HG02973 (cell line): Measurements from ENCODE around the gene RAB10.
"Not testable (repeated sequence)": the region's sequence is repeated elsewhere in the genome, so short reads cannot be mapped to it uniquely, and the experiment has no call there.

ENCODE experiments used
- ATAC-seq: cut with Tn5 transposase; IDR thresholded peaks from one replicate; pipeline ENCODE4 v1.9.1; 2021; ENCODE audit warnings: moderate library complexity; ENCODE audit not compliant: unreplicated experiment

The RAB10 gene

GRCh38 chr2:26086779-26087178 is 52.9 kb downstream of the RAB10 start:
- no peak for ATAC-seq

GRCh38 chr2:26088038-26088643 is 54.3 kb downstream of the RAB10 start:
- ATAC-seq = no peak

- not testable (repeated sequence) for ATAC-seq
Measured at GRCh38 chr2:26088931-26089330, 55.0 kb downstream of the RAB10 start.

GRCh38 chr2:26089337-26089736 is 55.5 kb downstream of the RAB10 start:
- ATAC-seq = no peak

- ATAC-seq = no peak
Measured at GRCh38 chr2:26095758-26096157, 61.9 kb downstream of the RAB10 start.

- ATAC-seq = no peak
Measured at GRCh38 chr2:26099933-26100332, 66.0 kb downstream of the RAB10 start.

- no peak for ATAC-seq
Measured at GRCh38 chr2:26100384-26100783, 66.5 kb downstream of the RAB10 start.

- ATAC-seq = no peak
Measured at GRCh38 chr2:26103752-26104151, 69.9 kb downstream of the RAB10 start.

GRCh38 chr2:26108701-26109100 is 74.8 kb downstream of the RAB10 start:
- not testable (repeated sequence) for ATAC-seq

GRCh38 chr2:26112201-26112600 is 78.3 kb downstream of the RAB10 start:
- no peak for ATAC-seq

- no peak for ATAC-seq
Measured at GRCh38 chr2:26114151-26114550, 80.3 kb downstream of the RAB10 start.

- no peak for ATAC-seq
Measured at GRCh38 chr2:26118682-26119081, 84.8 kb downstream of the RAB10 start.

- ATAC-seq = no peak
Measured at GRCh38 chr2:26119521-26119920, 85.6 kb downstream of the RAB10 start.

- no peak for ATAC-seq
Measured at GRCh38 chr2:26122630-26123029, 88.7 kb downstream of the RAB10 start.

- ATAC-seq = no peak
Measured at GRCh38 chr2:26123426-26123825, 89.5 kb downstream of the RAB10 start.

GRCh38 chr2:26126074-26126473 is 92.2 kb downstream of the RAB10 start:
- no peak for ATAC-seq

- no peak for ATAC-seq
Measured at GRCh38 chr2:26128176-26128575, 94.3 kb downstream of the RAB10 start.

GRCh38 chr2:26130763-26131162 is 96.9 kb downstream of the RAB10 start:
- ATAC-seq = no peak

GRCh38 chr2:26136451-26136850 is 102.6 kb downstream of the RAB10 start:
- ATAC-seq = no peak

- no peak for ATAC-seq
Measured at GRCh38 chr2:26139269-26140183, 105.6 kb downstream of the RAB10 start.

GRCh38 chr2:26141145-26141769 is 107.4 kb downstream of the RAB10 start:
- no peak for ATAC-seq

GRCh38 chr2:26144031-26144430 is 110.1 kb downstream of the RAB10 start:
- ATAC-seq = no peak
